IMR-90 (cell line): Measurements from ENCODE around the gene UBASH3B. TPM values are rescaled to one million over a fixed set of nuclear protein-coding genes. Genes with fewer than 3 reads are reported as not detected.

Experiments
- ATAC-seq: fragments of 200-7000 bp; cut with Tn5 transposase; 2 replicates; pipeline ENCODE4 v1.9.1; 2020; ENCODE audit warnings: low read depth, mild to moderate bottlenecking, moderate library complexity
- BruUV-seq: library from RNA; stranded (reverse); fragments of 400-500 nt; replicated peaks from 2 replicates; lab custom pipeline; 2021; lab: Mats Ljungman, UMichigan
- CTCF ChIA-PET: fragments of 300-600 bp; formaldehyde crosslinking; extraction: SDS; loops from one replicate; lab custom pipeline; 2021; ENCODE audit warnings: antibody characterized with exemption; lab: Yijun Ruan, JAX
- POLR2A ChIA-PET: fragments of 300-600 bp; sonication (Branson Sonifier 250); formaldehyde crosslinking; loops from one replicate; lab custom pipeline; 2022; ENCODE audit warnings: antibody characterized with exemption; ENCODE audit not compliant: unreplicated experiment; lab: Charles Lee
- DNase-seq: peaks from one replicate; pipeline ENCODE4 v3.0.0; 2013
- H2AFZ ChIP-seq: replicated peaks from 2 replicates; pipeline ENCODE3; 2013; ENCODE audit warnings: low read length, mild to moderate bottlenecking; ENCODE audit not compliant: poor library complexity
- H2AK5ac ChIP-seq: 2 replicates; pipeline ENCODE4 v1.6.1; 2013; ENCODE audit warnings: low read depth, low read length, inconsistent platforms
- H2AK9ac ChIP-seq: replicated peaks from 2 replicates; pipeline ENCODE3; 2013; ENCODE audit warnings: mild to moderate bottlenecking, low read depth, low read length, moderate library complexity; ENCODE audit not compliant: poor library complexity
- H2BK120ac ChIP-seq: 2 replicates; pipeline ENCODE4 v1.6.1; 2013; ENCODE audit warnings: low read depth, low read length, inconsistent platforms
- H2BK15ac ChIP-seq: 3 replicates; pipeline ENCODE4 v1.6.1; 2013; ENCODE audit warnings: low read depth, low read length, inconsistent platforms
- H2BK20ac ChIP-seq: 2 replicates; pipeline ENCODE4 v1.6.1; 2013; ENCODE audit warnings: low read depth, mild to moderate bottlenecking, inconsistent platforms, low read length, moderate library complexity
- H2BK5ac ChIP-seq: 2 replicates; pipeline ENCODE4 v1.6.1; 2013; ENCODE audit warnings: mild to moderate bottlenecking, low read depth, low read length, inconsistent platforms; ENCODE audit not compliant: poor library complexity, severe bottlenecking
- H3K14ac ChIP-seq: replicated peaks from 2 replicates; pipeline ENCODE4 v1.6.1; 2013; ENCODE audit warnings: low read depth, low read length, inconsistent platforms
- H3K18ac ChIP-seq: 2 replicates; pipeline ENCODE4 v1.6.1; 2013; ENCODE audit warnings: low read depth, low read length, control low read depth
- H3K23ac ChIP-seq: 2 replicates; pipeline ENCODE4 v1.6.1; 2013; ENCODE audit warnings: low read depth, low read length, inconsistent platforms
- H3K27ac ChIP-seq: 2 replicates; pipeline ENCODE4 v1.5.1; 2013; ENCODE audit warnings: mild to moderate bottlenecking, control low read depth, low read length; ENCODE audit not compliant: insufficient read depth
- H3K27me3 ChIP-seq: 2 replicates; pipeline ENCODE4 v1.6.1; 2013; ENCODE audit warnings: low read length; ENCODE audit not compliant: control insufficient read depth, insufficient read depth
- H3K36me3 ChIP-seq: 2 replicates; pipeline ENCODE4 v1.6.1; 2013; ENCODE audit warnings: low read length, mixed read lengths; ENCODE audit not compliant: control insufficient read depth, insufficient read depth
- H3K4ac ChIP-seq: 2 replicates; pipeline ENCODE4 v1.6.1; 2013; ENCODE audit warnings: low read depth, low read length, inconsistent platforms
- H3K4me1 ChIP-seq: 2 replicates; pipeline ENCODE4 v1.6.1; 2013; ENCODE audit warnings: low read length, mixed read lengths; ENCODE audit not compliant: control insufficient read depth, insufficient read depth
- H3K4me2 ChIP-seq: 2 replicates; pipeline ENCODE4 v1.6.1; 2013; ENCODE audit warnings: low read depth, mild to moderate bottlenecking, control low read depth, low read length, moderate library complexity
- H3K4me3 ChIP-seq: 2 replicates; pipeline ENCODE4 v1.5.1; 2013; ENCODE audit warnings: low read depth, mild to moderate bottlenecking, control low read depth, low read length, moderate library complexity; ENCODE audit not compliant: insufficient read depth
- H3K56ac ChIP-seq: 2 replicates; pipeline ENCODE4 v1.6.1; 2013; ENCODE audit warnings: low read length, inconsistent platforms; ENCODE audit not compliant: insufficient read depth; ENCODE audit errors: extremely low read depth
- H3K79me1 ChIP-seq, 2 experiments: 2 replicates each; pipeline ENCODE4 v1.6.1; 2013; ENCODE audit warnings: low read length in 2 of 2, inconsistent platforms in 1 of 2, low read depth in 1 of 2
- H3K9ac ChIP-seq: 2 replicates; pipeline ENCODE4 v1.6.1; 2013; ENCODE audit warnings: low read depth, low read length, control low read depth
- H3K9me1 ChIP-seq: 2 replicates; pipeline ENCODE4 v1.6.1; 2013; ENCODE audit warnings: low read length, inconsistent platforms; ENCODE audit not compliant: insufficient read depth
- H3K9me3 ChIP-seq: 2 replicates; pipeline ENCODE4 v1.6.1; 2013; ENCODE audit warnings: low read length; ENCODE audit not compliant: control insufficient read depth, insufficient read depth
- H4K20me1 ChIP-seq: 2 replicates; pipeline ENCODE4 v1.6.1; 2013; ENCODE audit warnings: low read length, inconsistent platforms; ENCODE audit not compliant: insufficient read depth
- H4K5ac ChIP-seq: 2 replicates; pipeline ENCODE4 v1.6.1; 2013; ENCODE audit warnings: mild to moderate bottlenecking, low read depth, low read length, control low read depth
- H4K8ac ChIP-seq, 2 experiments: 2 replicates each; pipeline ENCODE4 v1.6.1; 2013; ENCODE audit warnings: low read depth in 2 of 2, low read length in 2 of 2, control low read depth in 1 of 2, inconsistent platforms in 1 of 2
- H4K91ac ChIP-seq: 2 replicates; pipeline ENCODE4 v1.6.1; 2013; ENCODE audit warnings: low read depth, low read length, inconsistent platforms; ENCODE audit not compliant: insufficient read depth
- BHLHE40 ChIP-seq: fragments of 150-350 bp; IDR thresholded peaks from 2 replicates; pipeline ENCODE4 v1.6.1; 2016; ENCODE audit warnings: mild to moderate bottlenecking, low read depth, low read length
- CEBPB ChIP-seq: IDR thresholded peaks from 2 replicates; pipeline ENCODE4 v1.6.1; 2012; ENCODE audit warnings: low read depth, low read length, improper control_type of control experiment
- NFE2L2 ChIP-seq: fragments of 150-350 bp; IDR thresholded peaks from 2 replicates; pipeline ENCODE4 v1.6.1; 2016; ENCODE audit warnings: low read depth, mild to moderate bottlenecking, low read length
- POLR2A ChIP-seq: IDR thresholded peaks from 2 replicates; pipeline ENCODE4 v1.6.1; 2012; ENCODE audit warnings: mild to moderate bottlenecking, low read depth, low read length
- RCOR1 ChIP-seq: IDR thresholded peaks from 2 replicates; pipeline ENCODE4 v1.6.1; 2012; ENCODE audit warnings: mild to moderate bottlenecking, low read length, improper control_type of control experiment; ENCODE audit not compliant: insufficient replicate concordance
- WGBS, 2 experiments: methylation state at CpG; one replicate each; pipeline versions ENCODE4 v1.1.5 to v1.1.7; 2013; ENCODE audit warnings: missing lambda C conversion rate in 2 of 2; ENCODE audit not compliant: insufficient read length in 1 of 2; ENCODE audit errors: extremely low coverage in 2 of 2; 5-methylcytosine and 5-hydroxymethylcytosine counted together
- dilution Hi-C: fragments of 300-500 bp; cut with HindIII; formaldehyde crosslinking; loops from one replicate; pipeline ENCODE4 v1.14.3; 2018; ENCODE audit warnings: low sequenced_read_pairs; ENCODE audit not compliant: unreplicated experiment
- in situ Hi-C: fragments of 300-500 bp; cut with MboI; formaldehyde crosslinking; loops from 3 replicates; pipeline ENCODE4 v1.14.3; 2019; ENCODE audit warnings: low sequenced_read_pairs, inconsistent platforms, mixed read lengths
- intact Hi-C: fragments of 100-400 bp; cut with micrococcal nuclease; formaldehyde crosslinking; loops from 2 replicates; pipeline ENCODE4 v1.10.0; 2022
- polyA plus RNA-seq, 3 experiments: library from polyadenylated mRNA; depleted of rRNA; stranded (reverse); fragments of >200 nt; gene quantifications; 2 replicates each; pipeline ENCODE4 v1.2.3, GENCODE V29; 2012; ENCODE audit warnings: low replicate concordance in 1 of 3
- total RNA-seq: library from RNA; depleted of rRNA; stranded (reverse); fragments of >200 nt; gene quantifications from 2 replicates; pipeline ENCODE4 v1.2.3, GENCODE V29; 2012

UBASH3B gene
- total and polyA plus RNA-seq, 2 of the 4 experiments (the other 2 are of a cell fraction): 27.2 to 48.0 TPM

DNA sequence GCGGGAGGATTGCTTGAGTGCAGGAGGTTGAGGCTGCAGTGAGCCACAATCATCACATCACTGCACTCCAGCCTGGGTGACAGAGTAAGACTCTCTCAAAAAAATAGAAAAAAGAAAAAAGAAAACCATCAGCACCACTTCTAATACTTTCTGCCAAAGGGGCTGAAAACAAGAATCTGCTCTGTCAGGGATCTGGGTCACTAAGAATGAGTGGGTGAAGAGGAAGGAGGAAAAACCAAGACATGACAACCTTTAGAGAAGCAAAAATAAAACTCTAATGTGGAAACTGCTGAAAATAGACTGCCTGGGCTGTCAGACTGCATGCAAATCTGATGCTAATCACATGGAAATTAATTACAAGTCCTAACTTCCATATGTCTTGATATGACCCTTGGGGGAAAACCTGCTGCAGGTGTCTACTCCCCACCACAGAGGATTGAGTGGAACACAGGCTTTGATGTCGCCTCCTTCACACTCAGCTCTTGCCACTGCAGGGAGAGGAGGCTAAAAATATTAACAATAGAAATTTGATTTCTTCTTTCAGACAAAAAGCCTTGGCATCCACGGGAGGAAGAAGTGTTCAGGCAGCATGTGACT, 120.3 kb downstream of the UBASH3B start:
- Histone ChIP-seq H4K8ac (no peak overlapping the region), H3K36me3 (peaks cover 14% of the 10 kb centered on the region), H3K9ac (no peak overlapping the region), H3K79me1 (peaks cover 26 to 33% of the 10 kb centered on the region in 2 experiments), H2BK5ac (no peak overlapping the region), H3K9me3 (no peaks in the 10 kb centered on the region), H3K9me1 (peaks cover 15% of the 10 kb centered on the region), H3K18ac (no peak overlapping the region), H4K5ac (no peak overlapping the region), H3K4ac (no peak overlapping the region), H3K4me1 (peaks cover 2% of the 10 kb centered on the region; the same call in 1 of the 2 replicates), H4K91ac (no peak overlapping the region), H2BK15ac (no peak overlapping the region), H2AK9ac (no peak overlapping the region), H3K14ac (no peak overlapping the region), H3K23ac (no peak overlapping the region), H3K4me3 (no peak overlapping the region), H3K4me2 (no peak overlapping the region), H2AFZ (no peak overlapping the region), H3K27me3 (no peaks in the 10 kb centered on the region), H2BK20ac (no peak overlapping the region), H3K56ac (no peak overlapping the region), H2BK120ac (no peak overlapping the region), H3K27ac (no peak overlapping the region), H4K20me1 (peaks cover 3% of the 10 kb centered on the region; the same call in 1 of the 2 replicates), H2AK5ac (no peak overlapping the region)
- CTCF ChIA-PET: interaction anchor here (0.6 kb wide), 1 partner anchor 141 kb away, joined by 3 read pairs; no protein-coding TSS in a partner anchor
- DNase-seq (no peak), ATAC-seq (no peak)
- WGBS, 2 experiments: no CpG with 5 or more reads among the region's 3 CpGs
- POLR2A ChIA-PET: no interaction called here
- intact Hi-C loops: no loop called here
- dilution Hi-C loops: no loop called here
- no TSS peak for BruUV-seq
- TF ChIP-seq NFE2L2 (no peak), POLR2A (no peak), RCOR1 (no peak), CEBPB (no peak), BHLHE40 (no peak)
- in situ Hi-C loops: no loop called here
